Measurements from ENCODE around the gene ST3GAL5.

DNA sequence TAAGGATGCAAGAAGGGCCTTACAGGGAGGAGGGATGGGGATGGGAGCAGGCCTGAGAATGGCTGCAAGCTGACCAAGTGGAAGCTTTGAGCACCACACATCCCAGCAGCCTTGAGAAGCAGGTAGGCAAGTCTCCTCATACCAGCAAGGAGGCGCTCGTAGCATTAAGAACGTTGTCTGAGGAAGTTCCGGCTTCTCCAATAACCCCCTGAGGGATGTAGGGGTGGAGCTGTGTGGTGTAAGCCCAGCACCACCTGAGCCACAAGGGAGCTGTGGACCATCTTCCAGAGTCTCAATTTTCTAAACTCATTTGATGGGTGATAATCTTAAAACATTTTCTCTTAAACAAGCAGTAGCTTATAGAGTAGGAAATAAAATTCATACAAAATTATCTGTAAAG, 50.6 kb downstream of the ST3GAL5 start:
- no peak for TF ChIP-seq CTCF (IDR thresholded peaks at IDR 0.05; ENCODE audit: insufficient read depth, low read depth, low read length)
- TF ChIP-seq EZH2 (IDR thresholded peaks at IDR 0.05; ENCODE audit: insufficient read depth, low read length): no peak

Data from astrocyte (in vitro differentiated cells and primary cell).